ENCODE results near the gene ARHGAP28. TPM values are rescaled to one million over a fixed set of nuclear protein-coding genes. Genes with fewer than 3 reads are reported as not detected.

The ARHGAP28 gene
- total RNA-seq, 1 donor from 2014 or later, result 7.6 TPM

GRCh38 chr18:6961331-6961730 is 231.8 kb downstream of the ARHGAP28 start:
- no peak overlapping the region for H3K27ac ChIP-seq
- H3K4me1 ChIP-seq, result no peaks in the 10 kb centered on the region
- no peak for DNase-seq (ENCODE audit: extremely low spot score in 2 of 2)
- H3K9me3 ChIP-seq, result peaks cover 3% of the 10 kb centered on the region
- H3K27me3 ChIP-seq, result no peaks in the 10 kb centered on the region
- intact Hi-C loops (cut with DNase I), result no loop called here
- no peak for TF ChIP-seq CTCF (IDR thresholded peaks at IDR 0.05)
- H3K4me3 ChIP-seq, result no peak overlapping the region
- H3K36me3 ChIP-seq, result no peaks in the 10 kb centered on the region

- Histone ChIP-seq H3K27me3 (no peaks in the 10 kb centered on the region), H3K36me3 (no peaks in the 10 kb centered on the region), H3K4me3 (no peak overlapping the region), H3K27ac (no peak overlapping the region), H3K4me1 (no peaks in the 10 kb centered on the region), H3K9me3 (peaks cover 3% of the 10 kb centered on the region)
- intact Hi-C loops (cut with DNase I), result no loop called here
- DNase-seq (ENCODE audit: extremely low spot score in 2 of 2), result no peak
- TF ChIP-seq POLR2A (IDR thresholded peaks at IDR 0.05), result no peak
These were observed 233.3 kb downstream of the ARHGAP28 start for GRCh38 chr18:6962571-6963451.

GRCh38 chr18:6963452-6964097 is 234.1 kb downstream of the ARHGAP28 start:
- Histone ChIP-seq H3K27ac (no peak overlapping the region), H3K9me3 (peaks cover 3% of the 10 kb centered on the region), H3K4me3 (no peak overlapping the region), H3K4me1 (no peaks in the 10 kb centered on the region), H3K36me3 (no peaks in the 10 kb centered on the region), H3K27me3 (no peaks in the 10 kb centered on the region)
- intact Hi-C loops (cut with DNase I), result no loop called here
- DNase-seq (ENCODE audit: extremely low spot score in 2 of 2), result no peak
- TF ChIP-seq POLR2A (IDR thresholded peaks at IDR 0.05) (no peak), POLR2AphosphoS5 (IDR thresholded peaks at IDR 0.05; ENCODE audit: insufficient read depth in 1 of 2, low read depth in 1 of 2) (no peak), CTCF (IDR thresholded peaks at IDR 0.05) (no peak)

Small RNA genes lying within 50 kb of the gene (small RNA-seq; reads per million reads assigned to genes)
- gene RNU6-916P, result not detected

Data from vagina (tissue), 2 donors.